ENCODE results near the gene NDUFB10.
A peak's percentile ranks its signal among the peaks of the same experiment; 100 is the strongest.

NDUFB10 gene

DNA sequence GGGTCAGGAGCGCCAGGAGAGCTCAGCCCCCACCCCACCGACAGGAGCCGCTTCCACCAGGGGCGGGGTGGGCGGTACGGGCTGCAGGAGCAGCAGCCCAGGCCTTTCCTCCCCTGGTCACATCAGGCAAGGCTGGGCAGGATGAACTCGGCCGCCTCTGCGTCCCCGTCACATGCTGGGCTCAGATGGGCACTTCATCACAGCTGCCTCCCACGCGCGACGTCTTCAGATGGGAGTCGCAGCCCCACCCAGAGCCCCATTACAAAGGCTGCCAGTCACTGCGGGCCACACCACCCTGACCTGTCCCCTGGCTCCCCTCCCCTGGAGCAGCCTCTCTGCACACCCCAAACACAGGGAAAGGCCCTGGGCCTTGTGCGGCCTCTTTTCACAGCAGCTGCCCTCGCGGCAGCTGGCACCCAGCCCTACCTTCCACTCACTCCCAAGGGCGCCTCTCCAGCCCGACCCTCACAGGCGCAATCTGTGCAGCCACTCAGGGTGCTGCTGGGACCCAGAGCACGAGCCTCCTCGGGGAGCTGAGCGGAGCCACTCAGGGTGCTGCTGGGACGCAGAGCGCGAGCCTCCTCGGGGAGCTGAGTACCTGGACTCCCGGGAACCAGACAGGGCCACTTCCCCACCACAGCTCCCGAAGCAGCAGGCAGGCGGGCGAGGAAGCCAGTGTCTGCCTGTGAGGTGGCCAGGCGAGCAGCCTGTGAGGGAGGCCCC is 45.6 kb downstream of the NDUFB10 start:
- no peak for DNase-seq

- no peak for DNase-seq
Measured at GRCh38 chr16:2005646-2006045, 46.3 kb downstream of the NDUFB10 start.

GRCh38 chr16:2006317-2006716 is 47.0 kb downstream of the NDUFB10 start:
- DNase-seq: no peak

- DNase-seq: no peak
Measured at GRCh38 chr16:2007081-2007836, 47.9 kb downstream of the NDUFB10 start.

DNA sequence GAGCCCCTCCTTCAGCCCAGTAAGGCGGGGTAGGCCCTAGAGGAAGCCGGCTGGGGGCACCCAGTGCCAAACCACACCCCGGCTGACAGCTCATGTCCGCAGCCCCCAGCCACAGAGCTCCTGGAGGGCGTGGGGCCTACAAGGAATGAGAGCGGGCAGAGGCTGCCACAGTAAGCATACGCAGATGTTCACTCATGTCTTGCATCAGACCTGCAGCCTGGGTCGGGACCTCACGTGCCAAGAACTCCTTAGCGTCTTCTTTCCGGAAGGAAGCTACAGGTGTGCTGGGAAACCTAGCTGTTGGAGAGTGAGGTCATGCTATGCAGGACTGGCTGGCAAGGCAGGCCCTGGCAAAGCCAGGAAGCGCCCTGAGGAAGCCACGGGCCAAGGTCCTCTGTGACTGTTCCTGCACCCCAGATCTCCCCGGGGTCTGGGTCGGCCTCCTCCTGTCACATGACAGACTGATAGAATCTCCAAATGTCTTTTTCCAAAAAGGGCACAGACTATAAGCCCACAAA is 48.7 kb downstream of the NDUFB10 start:
- no peak for DNase-seq

DNA sequence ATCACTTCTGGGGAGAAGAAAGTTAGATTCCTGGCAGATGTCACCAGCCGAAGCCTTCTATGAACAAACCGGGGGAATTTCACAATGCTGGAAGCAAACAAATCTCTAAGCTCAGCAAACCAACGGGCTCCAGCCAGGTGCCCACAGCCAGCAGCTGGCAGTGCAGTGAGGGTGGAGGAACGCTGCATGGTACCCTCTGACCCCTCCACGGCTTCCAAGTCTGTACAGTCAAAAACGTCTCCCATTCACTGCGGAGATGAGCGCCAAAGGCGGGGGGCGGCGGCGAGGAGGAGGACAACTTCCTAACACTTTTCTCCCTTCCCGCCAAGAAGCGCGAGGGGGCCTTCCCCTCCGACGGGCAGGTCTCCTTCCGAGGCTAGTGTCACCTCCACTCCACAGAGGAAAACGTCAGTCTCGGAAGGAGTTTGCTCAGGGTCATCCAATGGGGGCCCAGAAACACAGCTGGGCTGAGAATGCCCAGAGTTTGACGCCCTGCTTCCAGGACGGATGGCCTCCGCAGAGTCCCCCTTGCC is 49.4 kb downstream of the NDUFB10 start:
- DNase-seq: no peak

DNA sequence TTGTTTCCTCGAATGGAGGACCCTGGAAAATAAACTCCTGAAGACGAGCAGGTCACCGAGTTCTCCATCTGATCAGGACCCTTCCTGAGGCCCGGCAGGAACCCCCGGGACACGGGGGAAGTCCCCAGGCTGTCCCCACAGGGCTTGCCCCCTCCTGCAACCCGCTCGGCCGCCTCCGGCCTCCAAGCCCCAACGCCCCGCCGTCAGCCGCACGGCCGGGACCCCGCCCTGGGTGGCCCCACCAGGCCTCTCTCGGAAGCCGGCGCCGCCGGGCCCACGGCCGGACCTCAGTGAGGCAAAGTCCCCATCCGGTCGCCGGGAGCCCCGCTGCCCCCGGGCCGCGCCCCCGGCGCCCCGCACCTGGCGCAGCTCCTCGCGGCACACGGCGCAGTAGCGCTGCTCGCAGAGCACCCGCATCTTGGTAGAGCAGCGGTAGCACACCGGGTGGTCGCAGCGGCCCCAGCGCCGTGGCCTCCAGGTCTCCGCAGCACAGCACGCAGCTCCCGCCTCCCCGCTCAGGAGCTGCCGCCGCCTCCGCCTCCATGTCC is 49.9 kb downstream of the NDUFB10 start:
- DNase-seq: no peak

- peak; percentile 89 for DNase-seq
Measured at GRCh38 chr16:2009791-2010510, 50.6 kb downstream of the NDUFB10 start, which contains the start of gene ZNF598. TSS of gene ZNF598 (minus strand) at chr16:2009821.

Data from left hindlimb (tissue), 1 donor.